ENCODE measurements around the gene LRRN1.
"Not testable (repeated sequence)": the region's sequence is repeated elsewhere in the genome, so short reads cannot be mapped to it uniquely, and the experiment has no call there.

LRRN1 gene

DNA sequence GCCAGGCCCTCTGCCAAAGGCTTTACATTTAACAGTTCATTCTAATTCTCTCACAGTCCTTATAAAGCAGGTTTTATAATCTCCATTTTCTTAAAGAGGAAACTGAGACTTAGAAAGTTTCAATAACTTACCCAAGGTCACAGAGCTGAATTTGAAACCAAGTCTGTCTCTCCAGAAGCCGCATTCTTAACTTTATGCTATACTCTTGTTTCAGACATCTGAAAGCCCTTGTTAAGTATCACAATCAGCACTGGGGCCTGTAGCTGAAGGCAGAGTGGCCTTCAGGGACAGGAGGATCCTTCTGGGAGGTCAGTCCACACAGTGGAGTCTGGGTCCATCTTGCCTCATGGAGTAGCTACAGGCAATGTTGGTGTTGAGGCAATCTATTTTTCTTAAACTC, 27.9 kb downstream of the LRRN1 start:
- Histone ChIP-seq H3K36me3 (no peaks in the 10 kb centered on the region), H3K4me3 (ENCODE audit: low read depth, low read length) (no peak overlapping the region), H3K4me1 (no peaks in the 10 kb centered on the region), H3K9me3 (no peaks in the 10 kb centered on the region), H3K27me3 (no peaks in the 10 kb centered on the region)
- no peak for DNase-seq
- TF ChIP-seq, protein P1, sequence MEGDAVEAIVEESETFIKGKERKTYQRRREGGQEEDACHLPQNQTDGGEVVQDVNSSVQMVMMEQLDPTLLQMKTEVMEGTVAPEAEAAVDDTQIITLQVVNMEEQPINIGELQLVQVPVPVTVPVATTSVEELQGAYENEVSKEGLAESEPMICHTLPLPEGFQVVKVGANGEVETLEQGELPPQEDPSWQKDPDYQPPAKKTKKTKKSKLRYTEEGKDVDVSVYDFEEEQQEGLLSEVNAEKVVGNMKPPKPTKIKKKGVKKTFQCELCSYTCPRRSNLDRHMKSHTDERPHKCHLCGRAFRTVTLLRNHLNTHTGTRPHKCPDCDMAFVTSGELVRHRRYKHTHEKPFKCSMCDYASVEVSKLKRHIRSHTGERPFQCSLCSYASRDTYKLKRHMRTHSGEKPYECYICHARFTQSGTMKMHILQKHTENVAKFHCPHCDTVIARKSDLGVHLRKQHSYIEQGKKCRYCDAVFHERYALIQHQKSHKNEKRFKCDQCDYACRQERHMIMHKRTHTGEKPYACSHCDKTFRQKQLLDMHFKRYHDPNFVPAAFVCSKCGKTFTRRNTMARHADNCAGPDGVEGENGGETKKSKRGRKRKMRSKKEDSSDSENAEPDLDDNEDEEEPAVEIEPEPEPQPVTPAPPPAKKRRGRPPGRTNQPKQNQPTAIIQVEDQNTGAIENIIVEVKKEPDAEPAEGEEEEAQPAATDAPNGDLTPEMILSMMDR (IDR thresholded peaks at IDR 0.05; ENCODE audit: low read depth, low read length) = no peak

DNA sequence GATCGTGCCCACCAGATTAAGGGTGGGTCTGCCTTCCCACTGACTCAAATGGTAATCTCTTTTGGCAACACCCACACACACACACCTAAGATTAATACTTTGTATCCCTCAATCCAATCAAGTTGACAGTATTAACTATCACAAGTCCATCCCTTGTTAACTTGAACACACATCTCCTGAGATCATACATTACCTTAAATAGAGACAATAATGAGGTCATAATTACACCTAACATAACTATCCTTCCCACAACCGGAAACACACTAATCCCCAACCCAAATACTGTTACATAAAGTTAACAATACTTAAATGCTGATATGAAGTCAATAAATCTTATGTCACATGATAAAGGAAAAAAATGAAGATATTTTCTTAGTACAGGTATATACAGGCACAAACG, 29.2 kb downstream of the LRRN1 start:
- not testable (repeated sequence) for H3K36me3 ChIP-seq; H3K4me1 ChIP-seq; H3K4me3 ChIP-seq (ENCODE audit: low read depth, low read length); DNase-seq; H3K27me3 ChIP-seq; H3K9me3 ChIP-seq

DNA sequence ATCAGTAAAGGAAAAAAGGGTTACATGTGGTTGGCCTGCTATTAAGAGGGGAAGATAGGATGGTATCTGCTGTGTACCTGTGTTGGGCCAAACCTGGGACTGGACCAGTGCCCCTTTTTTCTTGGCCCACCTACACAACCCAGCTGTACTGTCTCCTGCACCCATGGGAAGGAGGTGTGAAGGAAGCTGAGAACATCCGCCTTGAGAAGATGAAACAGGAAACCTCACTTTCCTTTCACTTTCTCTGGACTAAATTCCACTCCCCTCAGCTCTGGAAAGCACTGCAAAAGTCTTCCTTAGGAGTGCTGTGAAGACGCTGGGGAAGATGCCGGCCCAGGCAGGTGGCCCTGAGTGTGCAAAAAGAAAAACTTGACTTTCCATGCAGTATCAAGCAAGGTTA, 37.6 kb downstream of the LRRN1 start:
- H3K4me3 ChIP-seq (ENCODE audit: low read depth, low read length) = no peak overlapping the region
- TF ChIP-seq, protein P1 (IDR thresholded peaks at IDR 0.05; ENCODE audit: low read depth, low read length) = no peak
- DNase-seq = no peak
- H3K27me3 ChIP-seq = no peaks in the 10 kb centered on the region
- no peaks in the 10 kb centered on the region for H3K9me3 ChIP-seq
- H3K4me1 ChIP-seq = no peaks in the 10 kb centered on the region
- H3K36me3 ChIP-seq = no peaks in the 10 kb centered on the region

DNA sequence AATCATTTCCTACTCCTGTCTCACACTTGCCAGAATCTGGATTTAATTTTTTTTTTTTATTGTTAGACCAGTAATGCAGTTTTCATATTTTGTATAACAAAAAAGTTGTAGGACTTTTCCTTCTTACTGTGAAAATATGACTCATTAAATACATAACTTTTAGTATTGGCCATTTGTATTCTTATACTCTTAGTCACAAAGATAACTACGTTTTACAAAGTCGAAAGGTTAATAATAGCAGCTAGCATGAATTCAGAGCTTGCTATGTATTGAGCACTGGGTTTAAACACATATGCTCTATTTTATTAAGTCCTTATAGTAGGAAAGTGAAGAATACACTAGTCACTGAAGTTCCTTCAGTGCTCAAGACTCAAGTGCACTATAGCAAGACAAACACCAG, 43.1 kb downstream of the LRRN1 start:
- no peak for DNase-seq
- no peaks in the 10 kb centered on the region for H3K4me1 ChIP-seq
- no peaks in the 10 kb centered on the region for H3K27me3 ChIP-seq
- H3K9me3 ChIP-seq = no peaks in the 10 kb centered on the region
- TF ChIP-seq, protein P1 (IDR thresholded peaks at IDR 0.05; ENCODE audit: low read depth, low read length) = no peak
- no peaks in the 10 kb centered on the region for H3K36me3 ChIP-seq
- no peak overlapping the region for H3K4me3 ChIP-seq (ENCODE audit: low read depth, low read length)

DNA sequence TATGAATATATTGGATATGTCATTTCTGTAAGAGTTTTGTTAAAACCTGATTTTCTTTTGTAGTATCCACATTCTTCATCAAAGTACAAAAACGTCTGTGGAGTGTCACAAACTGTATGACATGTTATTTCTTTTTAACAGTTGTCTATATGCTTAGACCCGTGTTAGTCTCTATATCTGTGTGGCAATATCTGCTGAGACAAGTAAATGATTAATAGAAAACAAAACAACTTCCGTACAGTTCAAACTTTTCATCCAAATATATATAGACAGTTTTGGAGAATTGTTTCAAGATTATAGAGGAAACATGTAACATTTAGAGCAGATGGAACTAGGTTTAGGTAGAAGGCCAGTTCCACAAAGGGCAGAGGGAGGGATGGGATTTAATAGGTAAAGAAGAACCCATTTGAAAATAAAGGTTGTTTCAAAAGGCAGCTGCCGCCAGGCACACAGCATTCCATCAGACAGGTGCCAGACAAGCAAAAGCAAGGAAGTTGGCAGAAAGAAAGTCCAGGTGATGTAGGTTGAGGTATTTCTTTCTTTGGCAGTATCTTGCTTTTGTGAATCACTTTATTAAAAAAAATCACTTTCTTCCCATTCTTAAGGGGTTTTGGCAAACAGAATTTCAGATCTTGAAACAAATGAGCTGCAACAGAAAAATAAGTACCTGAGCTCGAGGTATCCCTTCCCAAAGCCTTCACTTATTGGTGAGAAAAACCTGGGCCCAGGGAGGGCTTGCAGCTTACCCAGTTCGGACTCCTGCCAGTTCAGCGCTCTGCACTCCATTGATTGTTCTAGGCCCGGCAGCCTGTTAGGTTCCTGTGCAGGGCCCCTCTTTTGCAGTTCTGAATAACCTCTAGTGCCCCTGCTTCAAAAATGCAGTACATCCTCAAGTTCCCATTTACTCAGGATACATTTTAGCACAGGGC, 49.0 kb downstream of the LRRN1 start:
- no peak overlapping the region for H3K4me3 ChIP-seq (ENCODE audit: low read depth, low read length)
- no peaks in the 10 kb centered on the region for H3K36me3 ChIP-seq
- H3K4me1 ChIP-seq = no peaks in the 10 kb centered on the region
- TF ChIP-seq, protein P1 (IDR thresholded peaks at IDR 0.05; ENCODE audit: low read depth, low read length) = no peak
- DNase-seq = no peak
- no peaks in the 10 kb centered on the region for H3K27me3 ChIP-seq
- H3K9me3 ChIP-seq = no peaks in the 10 kb centered on the region

DNA sequence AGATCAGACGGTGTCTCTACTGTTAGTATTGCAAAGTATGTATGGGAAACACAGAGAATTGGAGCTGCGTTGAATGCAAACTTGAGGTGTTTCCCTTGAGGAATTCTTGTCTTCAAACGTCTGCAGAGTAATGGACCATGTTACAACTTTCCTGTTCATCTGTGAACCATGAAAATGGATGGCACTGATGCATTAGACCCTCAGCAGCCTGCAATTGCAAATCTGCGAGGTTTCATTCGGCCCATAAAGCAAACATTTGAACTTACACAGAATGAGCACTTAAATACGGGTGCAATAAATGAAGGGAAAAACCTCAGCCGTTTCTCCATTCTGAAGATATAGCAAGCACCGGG, 49.7 kb downstream of the LRRN1 start:
- no peaks in the 10 kb centered on the region for H3K4me1 ChIP-seq
- H3K9me3 ChIP-seq = no peaks in the 10 kb centered on the region
- H3K4me3 ChIP-seq (ENCODE audit: low read depth, low read length) = no peak overlapping the region
- TF ChIP-seq, protein P1 (IDR thresholded peaks at IDR 0.05; ENCODE audit: low read depth, low read length) = no peak
- H3K27me3 ChIP-seq = no peaks in the 10 kb centered on the region
- DNase-seq = no peak
- no peaks in the 10 kb centered on the region for H3K36me3 ChIP-seq
